H1 (cell line): ENCODE results near the gene PCDH9. TPM values are rescaled to one million over a fixed set of nuclear protein-coding genes. Genes with fewer than 3 reads are reported as not detected.

Experiments used
- CTCF ChIA-PET: fragments of 300-600 bp; sonication (Branson Sonifier 250); formaldehyde crosslinking; loops from one replicate; lab custom pipeline; 2021; ENCODE audit not compliant: partially characterized antibody; lab: Charles Lee
- POLR2A ChIA-PET: fragments of 300-600 bp; sonication (Branson Sonifier 250); formaldehyde crosslinking; loops from one replicate; lab custom pipeline; 2021; ENCODE audit warnings: inconsistent platforms; ENCODE audit not compliant: partially characterized antibody; lab: Charles Lee
- DNase-seq, 2 experiments: peaks; one replicate each; pipeline versions ENCODE4 v3.0.0 to v3.0.0-alpha.2; 2010 to 2022; ENCODE audit warnings: low spot score in 2 of 2, low read depth in 1 of 2, mixed read lengths in 1 of 2
- FAIRE-seq: peaks from 2 replicates; lab custom pipeline; 2011; peaks lifted over from hg19 to GRCh38; lab: Jason Lieb, UNC
- H2AFZ ChIP-seq: 2 replicates; pipeline ENCODE4 v1.8.1; 2012; ENCODE audit warnings: low read length, inconsistent platforms
- H2AK5ac ChIP-seq: 2 replicates; pipeline ENCODE4 v1.6.1; 2013; ENCODE audit warnings: low read depth, low read length
- H2BK120ac ChIP-seq: replicated peaks from 2 replicates; pipeline ENCODE3; 2013; ENCODE audit warnings: low read depth, low read length, inconsistent platforms
- H2BK12ac ChIP-seq: 2 replicates; pipeline ENCODE4 v1.6.1; 2013; ENCODE audit warnings: low read depth, low read length
- H2BK15ac ChIP-seq: 2 replicates; pipeline ENCODE4 v1.6.1; 2013; ENCODE audit warnings: low read length
- H2BK20ac ChIP-seq: 2 replicates; pipeline ENCODE4 v1.6.1; 2013; ENCODE audit warnings: low read length
- H2BK5ac ChIP-seq: 2 replicates; pipeline ENCODE4 v1.6.1; 2013; ENCODE audit warnings: low read depth, low read length
- H3K14ac ChIP-seq: 2 replicates; pipeline ENCODE4 v1.6.1; 2013; ENCODE audit warnings: inconsistent platforms; ENCODE audit not compliant: insufficient read length
- H3K18ac ChIP-seq: 2 replicates; pipeline ENCODE4 v1.6.1; 2013; ENCODE audit warnings: low read length; ENCODE audit errors: extremely low read depth
- H3K23ac ChIP-seq: 2 replicates; pipeline ENCODE4 v1.6.1; 2013; ENCODE audit warnings: inconsistent platforms; ENCODE audit not compliant: insufficient read length
- H3K23me2 ChIP-seq: 2 replicates; pipeline ENCODE4 v1.6.1; 2013; ENCODE audit warnings: low read depth, low read length
- H3K27ac ChIP-seq: 2 replicates; pipeline ENCODE4 v1.6.1; 2011; ENCODE audit warnings: low read depth, low read length, inconsistent platforms
- H3K27me3 ChIP-seq, 4 experiments: replicated peaks in 1 of 4; 1 replicate in 1 of 4; 2 replicates in 3 of 4; pipeline versions ENCODE4 v1.6.1 to v1.8.1; 2011 to 2013; ENCODE audit warnings: low read length in 3 of 4, mild to moderate bottlenecking in 3 of 4, inconsistent platforms in 2 of 4, mixed read lengths in 2 of 4, moderate library complexity in 1 of 4; ENCODE audit not compliant: control insufficient read depth in 3 of 4, insufficient read depth in 3 of 4; ENCODE audit errors: extremely low read depth in 1 of 4
- H3K36me3 ChIP-seq, 4 experiments: 2 replicates each; pipeline versions ENCODE4 v1.6.1 to v1.8.1; 2011 to 2013; ENCODE audit warnings: mild to moderate bottlenecking in 4 of 4, low read length in 3 of 4, moderate library complexity in 2 of 4, control low read depth in 1 of 4, inconsistent platforms in 1 of 4; ENCODE audit not compliant: insufficient read depth in 4 of 4, control insufficient read depth in 2 of 4
- H3K4ac ChIP-seq: replicated peaks from 2 replicates; pipeline ENCODE3; 2013; ENCODE audit warnings: low read length, low read depth, mixed read lengths, inconsistent platforms; ENCODE audit not compliant: insufficient read length
- H3K4me1 ChIP-seq, 4 experiments: replicated peaks in 1 of 4; 1 replicate in 1 of 4; 2 replicates in 3 of 4; pipeline versions ENCODE4 v1.6.1 to v1.8.1; 2011 to 2013; ENCODE audit warnings: low read length in 3 of 4, inconsistent platforms in 2 of 4, mixed read lengths in 1 of 4; ENCODE audit not compliant: insufficient read depth in 4 of 4, control insufficient read depth in 3 of 4
- H3K4me2 ChIP-seq, 2 experiments: 2 replicates each; pipeline versions ENCODE4 v1.6.1 to v1.8.1; 2011 to 2013; ENCODE audit warnings: low read depth in 2 of 2, low read length in 2 of 2, control low read depth in 1 of 2, inconsistent platforms in 1 of 2, mild to moderate bottlenecking in 1 of 2; ENCODE audit not compliant: insufficient read depth in 1 of 2
- H3K4me3 ChIP-seq, 4 experiments: fragments of 200-600, 300-600 bp in 1 of 4; sonication (generic), shearing (Covaris generic), sonication (Bioruptor Twin) in 1 of 4; 2 replicates each; pipeline versions ENCODE4 v1.5.1 to v1.8.1; 2011 to 2016; ENCODE audit warnings: low read length in 4 of 4, low read depth in 3 of 4, control low read depth in 2 of 4, inconsistent platforms in 2 of 4, mild to moderate bottlenecking in 2 of 4, mixed read lengths in 1 of 4, moderate library complexity in 1 of 4; ENCODE audit not compliant: insufficient read depth in 2 of 4; ENCODE audit errors: extremely low read depth in 1 of 4
- H3K56ac ChIP-seq: replicated peaks from 2 replicates; pipeline ENCODE3; 2013; ENCODE audit warnings: low read depth, mild to moderate bottlenecking, mixed read lengths, low read length, inconsistent platforms; ENCODE audit not compliant: insufficient read length
- H3K79me1 ChIP-seq: 2 replicates; pipeline ENCODE4 v1.6.1; 2013; ENCODE audit warnings: low read depth, low read length, control low read depth
- H3K79me2 ChIP-seq, 2 experiments: 2 replicates each; pipeline versions ENCODE4 v1.6.1 to v1.8.1; 2012 to 2013; ENCODE audit warnings: low read length in 2 of 2, mild to moderate bottlenecking in 2 of 2, inconsistent platforms in 1 of 2; ENCODE audit not compliant: insufficient read depth in 2 of 2, control insufficient read depth in 1 of 2
- H3K9ac ChIP-seq, 4 experiments: replicated peaks in 1 of 4; 1 replicate in 1 of 4; 2 replicates in 3 of 4; pipeline versions ENCODE4 v1.6.1 to v1.8.1; 2011 to 2013; ENCODE audit warnings: low read depth in 3 of 4, low read length in 3 of 4, control low read depth in 2 of 4, mild to moderate bottlenecking in 2 of 4, moderate library complexity in 2 of 4, inconsistent platforms in 1 of 4; ENCODE audit errors: extremely low read depth in 1 of 4
- H3K9me3 ChIP-seq, 2 experiments: 2 replicates each; pipeline versions ENCODE4 v1.6.1 to v1.8.1; 2012 to 2013; ENCODE audit warnings: mild to moderate bottlenecking in 2 of 2, moderate library complexity in 2 of 2, control low read depth in 1 of 2, inconsistent platforms in 1 of 2, low read depth in 1 of 2, low read length in 1 of 2, mixed read lengths in 1 of 2; ENCODE audit not compliant: insufficient read depth in 2 of 2
- H4K20me1 ChIP-seq, 2 experiments: replicated peaks in 1 of 2; 2 replicates each; pipeline versions ENCODE3 to v1.8.1; 2011 to 2013; ENCODE audit warnings: inconsistent platforms in 2 of 2, low read length in 2 of 2, mild to moderate bottlenecking in 1 of 2; ENCODE audit not compliant: insufficient read depth in 2 of 2, control insufficient read depth in 1 of 2
- H4K5ac ChIP-seq: 2 replicates; pipeline ENCODE4 v1.6.1; 2013; ENCODE audit warnings: low read length, low read depth, mixed read lengths, inconsistent platforms; ENCODE audit not compliant: insufficient read length
- H4K8ac ChIP-seq: 2 replicates; pipeline ENCODE4 v1.8.0; 2013; ENCODE audit warnings: mild to moderate bottlenecking, moderate library complexity, low read length, inconsistent platforms; ENCODE audit not compliant: insufficient read depth; ENCODE audit errors: extremely low read depth
- H4K91ac ChIP-seq: replicated peaks from 2 replicates; pipeline ENCODE3; 2013; ENCODE audit warnings: low read length, mixed read lengths, inconsistent platforms; ENCODE audit not compliant: insufficient read length
- ATF2 ChIP-seq: IDR thresholded peaks from 2 replicates; pipeline ENCODE4 v1.6.1; 2012; ENCODE audit warnings: low read length, inconsistent platforms
- EZH2 ChIP-seq: fragments of 200-600 bp; sonication (generic); IDR thresholded peaks from 2 replicates; pipeline ENCODE4 v1.7.1; 2012; ENCODE audit warnings: low read depth, mild to moderate bottlenecking, moderate library complexity, low read length, inconsistent platforms; ENCODE audit not compliant: severe bottlenecking
- FOSL1 ChIP-seq: IDR thresholded peaks from 2 replicates; pipeline ENCODE4 v1.6.1; 2011; ENCODE audit warnings: mild to moderate bottlenecking, low read depth, low read length, moderate library complexity; ENCODE audit not compliant: insufficient read depth
- POLR2AphosphoS5 ChIP-seq: IDR thresholded peaks from 2 replicates; pipeline ENCODE4 v1.6.1; 2011; ENCODE audit warnings: low read depth, low read length
- polyA plus RNA-seq, 7 experiments: library from polyadenylated mRNA; depleted of rRNA in 3 of 7; stranded (reverse) in 5 of 7; unstranded in 2 of 7; fragments of >200 nt in 5 of 7; fragments of 200-250 nt in 2 of 7; gene quantifications; 1 replicate in 5 of 7; 2 replicates in 1 of 7; 4 replicates in 1 of 7; pipeline versions ENCODE4 v1.2.1 to v1.2.3, GENCODE V29; 2011 to 2013; ENCODE audit warnings: missing spikeins in 2 of 7, mixed read lengths in 2 of 7
- total RNA-seq: library from RNA; stranded (reverse); fragmentation: NEBNext Ultra II Directional; extraction: Animal tissue kit (Norgen Biotek cat#: 25700); gene quantifications from 2 replicates; pipeline ENCODE4 v1.2.1, GENCODE V29; 2021

PCDH9 gene
- total and polyA plus RNA-seq, 2 of the 8 experiments (the other 6 are each of a cell fraction or from before 2014, with no cell fraction given): 0.12 to 0.60 TPM

GRCh38 chr13:66475061-66475460, 755.1 kb downstream of the PCDH9 start:
- Histone ChIP-seq H3K79me2 (no peaks in the 10 kb centered on the region), H3K79me1 (no peaks in the 10 kb centered on the region), H3K4me3 (no peak overlapping the region), H4K20me1 (no peaks in the 10 kb centered on the region), H3K23ac (no peak overlapping the region), H4K8ac (no peak overlapping the region), H3K27me3 (no peaks in the 10 kb centered on the region), H2AFZ (no peak overlapping the region), H3K18ac (no peak overlapping the region), H3K27ac (no peak overlapping the region), H2BK12ac (no peak overlapping the region), H3K36me3 (no peaks in the 10 kb centered on the region; a peak in 1 of 8 replicates), H4K91ac (no peak overlapping the region), H3K4ac (no peak overlapping the region), H2BK15ac (no peak overlapping the region), H3K56ac (no peak overlapping the region), H3K23me2 (no peaks in the 10 kb centered on the region), H3K4me2 (no peak overlapping the region), H3K9ac (no peak overlapping the region), H2AK5ac (no peak overlapping the region), H3K4me1 (no peaks in the 10 kb centered on the region), H2BK20ac (no peak overlapping the region), H2BK120ac (no peak overlapping the region), H4K5ac (no peak overlapping the region), H3K14ac (no peak overlapping the region), H2BK5ac (no peak overlapping the region), H3K9me3 (no peaks in the 10 kb centered on the region)
- POLR2A ChIA-PET: no interaction called here
- FAIRE-seq (no peak), DNase-seq (no peak)
- CTCF ChIA-PET: no interaction called here
- TF ChIP-seq EZH2 (no peak), FOSL1 (no peak), POLR2AphosphoS5 (no peak), ATF2 (no peak)
